Neural cell (in vitro differentiated cells): Measurements from ENCODE around the gene TLL1. TPM values are rescaled to one million over a fixed set of nuclear protein-coding genes. Genes with fewer than 3 reads are reported as not detected.

Source experiments
- H2AFZ ChIP-seq: fragments of 200-600, 300-800 bp; sonication (generic), shearing (Covaris generic); 2 replicates; pipeline ENCODE4 v1.6.0; 2014; ENCODE audit warnings: low read depth, mild to moderate bottlenecking, antibody characterized with exemption, low read length, moderate library complexity
- H3F3A ChIP-seq: fragments of 200-600 bp; shearing (Covaris generic); 2 replicates; pipeline ENCODE4 v1.6.1; 2016; ENCODE audit warnings: mild to moderate bottlenecking, moderate library complexity, mixed read lengths, antibody characterized with exemption, low read length; ENCODE audit not compliant: insufficient read depth, poor library complexity, severe bottlenecking
- H3K27ac ChIP-seq: fragments of 200-600, 300-800 bp; sonication (generic), shearing (Covaris generic); 2 replicates; pipeline ENCODE4 v1.5.1; 2014; ENCODE audit warnings: mild to moderate bottlenecking, low read length, moderate library complexity
- H3K27me3 ChIP-seq: fragments of 300-800, 200-600 bp; sonication (generic), shearing (Covaris generic); 2 replicates; pipeline ENCODE4 v1.6.0; 2014; ENCODE audit warnings: mild to moderate bottlenecking, low read depth, low read length, moderate library complexity; ENCODE audit not compliant: insufficient read depth
- H3K36me3 ChIP-seq: fragments of 300-800, 200-600 bp; sonication (generic), shearing (Covaris generic); 2 replicates; pipeline ENCODE4 v1.5.1; 2014; ENCODE audit warnings: mild to moderate bottlenecking, antibody characterized with exemption, low read length, moderate library complexity; ENCODE audit not compliant: insufficient read depth
- H3K4me2 ChIP-seq: fragments of 300-800, 200-600 bp; sonication (generic), shearing (Covaris generic); 2 replicates; pipeline ENCODE4 v1.6.0; 2014; ENCODE audit warnings: mild to moderate bottlenecking, low read length
- H3K4me3 ChIP-seq: fragments of 300-800, 200-600 bp; sonication (generic), shearing (Covaris generic); 2 replicates; pipeline ENCODE4 v1.5.1; 2014; ENCODE audit warnings: mild to moderate bottlenecking, low read length, moderate library complexity
- H3K79me2 ChIP-seq: fragments of 200-600 bp; shearing (Covaris generic); replicated peaks from 2 replicates; pipeline ENCODE4 v1.6.0; 2014; ENCODE audit warnings: mild to moderate bottlenecking, low read length, moderate library complexity; ENCODE audit not compliant: insufficient read depth
- H3K9ac ChIP-seq: fragments of 300-800, 200-600 bp; sonication (generic), shearing (Covaris generic); 2 replicates; pipeline ENCODE4 v1.6.1; 2016; ENCODE audit warnings: mild to moderate bottlenecking, low read length, mixed read lengths
- H3K9me2 ChIP-seq: fragments of 200-600 bp; shearing (Covaris generic); 2 replicates; pipeline ENCODE4 v1.6.1; 2016; ENCODE audit warnings: mild to moderate bottlenecking, low read length, mixed read lengths; ENCODE audit not compliant: insufficient read depth
- H3K9me3 ChIP-seq: fragments of 200-600, 300-800 bp; sonication (generic), shearing (Covaris generic); 2 replicates; pipeline ENCODE4 v1.6.1; 2016; ENCODE audit warnings: mild to moderate bottlenecking, mixed run types, low read length, moderate library complexity, mixed read lengths
- H4K20me1 ChIP-seq: fragments of 200-600 bp; shearing (Covaris generic); 2 replicates; pipeline ENCODE4 v1.6.1; 2016; ENCODE audit warnings: mild to moderate bottlenecking, mixed run types; ENCODE audit not compliant: insufficient read depth
- CTCF ChIP-seq: fragments of 450-650 bp; IDR thresholded peaks from 2 replicates; pipeline ENCODE4 v1.5.1; 2014; ENCODE audit warnings: antibody characterized with exemption, mild to moderate bottlenecking, moderate library complexity; ENCODE audit not compliant: poor library complexity, severe bottlenecking
- EP300 ChIP-seq: fragments of 450-650 bp; conservative IDR thresholded peaks from 2 replicates; pipeline ENCODE4 v1.6.1; 2014; ENCODE audit warnings: antibody characterized with exemption, mild to moderate bottlenecking, moderate library complexity; ENCODE audit not compliant: poor library complexity, severe bottlenecking
- EZH2 ChIP-seq: fragments of 200-600, 300-800 bp; shearing (Covaris generic), sonication (generic); IDR thresholded peaks from 2 replicates; pipeline ENCODE4 v1.6.1; 2014; ENCODE audit warnings: antibody characterized with exemption, low read length, borderline replicate concordance, mild to moderate bottlenecking; ENCODE audit not compliant: insufficient read depth, poor library complexity, severe bottlenecking
- MXI1 ChIP-seq: fragments of 450-650 bp; conservative IDR thresholded peaks from 2 replicates; pipeline ENCODE4 v1.6.1; 2014; ENCODE audit warnings: antibody characterized with exemption, mild to moderate bottlenecking; ENCODE audit not compliant: poor library complexity, severe bottlenecking
- POLR2AphosphoS5 ChIP-seq: IDR thresholded peaks from 2 replicates; pipeline ENCODE4 v1.6.1; 2012
- RAD21 ChIP-seq: fragments of 450-650 bp; conservative IDR thresholded peaks from 2 replicates; pipeline ENCODE4 v1.6.1; 2014; ENCODE audit warnings: antibody characterized with exemption, mild to moderate bottlenecking, moderate library complexity
- REST ChIP-seq: IDR thresholded peaks from 2 replicates; pipeline ENCODE4 v1.6.1; 2012; ENCODE audit warnings: borderline replicate concordance
- SMC3 ChIP-seq: fragments of 450-650 bp; conservative IDR thresholded peaks from 2 replicates; pipeline ENCODE4 v1.6.1; 2014; ENCODE audit warnings: antibody characterized with exemption, mild to moderate bottlenecking, moderate library complexity; ENCODE audit not compliant: poor library complexity
- TAF1 ChIP-seq: IDR thresholded peaks from 2 replicates; pipeline ENCODE4 v1.6.1; 2012; ENCODE audit warnings: low read depth
- polyA plus RNA-seq: library from polyadenylated mRNA; depleted of rRNA; stranded (reverse); fragments of >200 nt; gene quantifications from 2 replicates; pipeline ENCODE4 v1.2.3, GENCODE V29; 2014

The TLL1 gene
- polyA plus RNA-seq, 1 donor from 2014 or later, result not detected

DNA sequence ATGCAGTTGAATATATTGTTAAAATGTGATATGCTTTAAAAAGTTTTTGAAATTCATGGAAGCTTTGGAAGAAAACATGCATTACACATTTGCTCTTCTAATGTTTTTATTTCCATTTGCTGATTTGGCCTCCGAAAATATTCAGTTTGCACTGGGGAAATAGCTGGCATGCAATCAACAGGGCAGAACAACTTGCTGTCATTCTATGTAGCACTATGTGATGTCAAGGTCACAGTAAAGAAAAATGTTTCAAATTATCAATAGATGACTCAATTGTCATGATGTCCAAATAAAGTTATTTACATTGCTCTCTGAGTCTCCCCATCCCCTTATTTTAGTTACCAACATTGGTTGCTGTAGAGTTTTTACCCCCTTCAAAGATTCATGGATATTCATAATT lies 119.2 kb downstream of the TLL1 start:
- Histone ChIP-seq H3K9me2 (no peaks in the 10 kb centered on the region), H3K4me2 (no peak overlapping the region), H2AFZ (no peak overlapping the region), H3K9ac (no peak overlapping the region), H3F3A (no peaks in the 10 kb centered on the region), H3K9me3 (no peaks in the 10 kb centered on the region), H3K27ac (no peak overlapping the region), H3K36me3 (no peaks in the 10 kb centered on the region), H4K20me1 (no peaks in the 10 kb centered on the region), H3K27me3 (no peaks in the 10 kb centered on the region), H3K4me3 (no peak overlapping the region), H3K79me2 (no peaks in the 10 kb centered on the region)
- no peak for TF ChIP-seq REST
- TF ChIP-seq CTCF, result no peak
- no peak for TF ChIP-seq EP300
- no peak for TF ChIP-seq TAF1

DNA sequence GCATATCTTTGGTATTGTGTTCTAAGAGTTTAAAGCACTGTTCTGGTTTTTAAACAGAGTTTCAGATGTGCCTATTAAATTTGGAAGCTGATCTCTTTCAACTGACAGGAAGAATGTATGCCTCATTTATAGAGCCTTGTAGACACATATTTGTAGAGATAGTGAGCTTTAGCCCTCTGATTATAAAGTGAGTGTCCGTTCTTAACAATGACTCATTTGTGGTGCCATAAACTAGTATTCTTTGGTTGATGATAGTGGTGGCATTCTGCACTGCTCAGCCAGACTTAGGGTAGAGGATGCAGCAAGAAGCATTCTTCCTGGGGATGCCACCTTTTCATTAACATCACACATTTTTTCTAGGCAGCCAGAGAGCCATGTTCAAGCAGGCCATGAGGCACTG lies 121.7 kb downstream of the TLL1 start:
- H3K36me3 ChIP-seq, result no peaks in the 10 kb centered on the region
- H3K9ac ChIP-seq, result no peak overlapping the region
- H3K27me3 ChIP-seq, result no peaks in the 10 kb centered on the region
- H3K79me2 ChIP-seq, result no peaks in the 10 kb centered on the region
- TF ChIP-seq POLR2AphosphoS5 (no peak), TAF1 (no peak), REST (no peak), SMC3 (no peak), CTCF (no peak), RAD21 (no peak), EP300 (no peak), MXI1 (no peak), EZH2 (no peak)
- no peaks in the 10 kb centered on the region for H3F3A ChIP-seq
- H3K27ac ChIP-seq, result no peak overlapping the region
- no peak overlapping the region for H3K4me2 ChIP-seq
- no peaks in the 10 kb centered on the region for H3K9me2 ChIP-seq
- H4K20me1 ChIP-seq, result no peaks in the 10 kb centered on the region
- H3K9me3 ChIP-seq, result no peaks in the 10 kb centered on the region
- H2AFZ ChIP-seq, result no peak overlapping the region
- no peak overlapping the region for H3K4me3 ChIP-seq
